ENCODE results near the gene UBIAD1. TPM values are rescaled to one million over a fixed set of nuclear protein-coding genes. Genes with fewer than 3 reads are reported as not detected.

UBIAD1 gene, protein sequence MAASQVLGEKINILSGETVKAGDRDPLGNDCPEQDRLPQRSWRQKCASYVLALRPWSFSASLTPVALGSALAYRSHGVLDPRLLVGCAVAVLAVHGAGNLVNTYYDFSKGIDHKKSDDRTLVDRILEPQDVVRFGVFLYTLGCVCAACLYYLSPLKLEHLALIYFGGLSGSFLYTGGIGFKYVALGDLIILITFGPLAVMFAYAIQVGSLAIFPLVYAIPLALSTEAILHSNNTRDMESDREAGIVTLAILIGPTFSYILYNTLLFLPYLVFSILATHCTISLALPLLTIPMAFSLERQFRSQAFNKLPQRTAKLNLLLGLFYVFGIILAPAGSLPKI
- polyA plus RNA-seq (2013, experiment 1 of 2) = 17.0 TPM
- 14.6 TPM for polyA plus RNA-seq (2013, experiment 2 of 2)

DNA sequence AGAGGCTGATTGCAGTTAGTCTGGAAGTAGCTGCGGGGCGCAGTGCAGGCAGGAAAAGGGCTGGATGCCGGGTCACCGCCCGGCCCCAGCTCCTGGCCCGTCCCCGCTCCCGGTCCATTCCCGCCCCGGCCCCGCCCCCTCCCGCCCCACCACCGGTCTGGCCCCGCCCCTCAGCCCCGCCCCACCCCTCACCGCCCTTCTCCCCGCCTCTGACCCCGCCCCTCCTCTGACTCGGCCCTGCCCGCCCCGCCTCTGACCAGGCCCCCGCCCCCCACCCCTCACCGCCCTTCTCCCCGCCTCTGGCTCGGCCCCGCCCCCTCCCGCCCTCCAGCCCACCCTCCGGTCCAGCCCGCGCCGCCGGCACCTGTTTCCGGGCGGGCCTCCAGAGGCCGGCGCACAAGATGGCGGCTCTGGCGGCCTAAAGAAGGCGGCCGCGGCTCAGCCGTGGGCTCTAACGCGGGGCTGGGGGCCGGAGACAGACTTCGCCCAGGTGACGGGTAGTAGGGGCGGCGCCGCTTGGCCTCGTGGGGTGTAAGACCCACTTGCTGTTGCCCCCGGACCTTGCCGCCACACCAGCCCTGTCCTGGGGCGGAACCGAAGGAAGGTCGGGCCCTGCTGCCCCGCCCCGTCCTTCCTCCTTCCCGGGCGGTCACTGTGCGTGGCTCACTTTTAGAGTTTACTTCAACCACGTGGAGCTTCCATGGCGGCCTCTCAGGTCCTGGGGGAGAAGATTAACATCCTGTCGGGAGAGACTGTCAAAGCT lies at the start of gene UBIAD1:
Gene UBIAD1, plus strand, starts transcription at position 367 of the 763 bp plus-strand sequence. Its CDS starts 334 bp downstream, at position 701.
- no peaks in the 10 kb centered on the region for H3K27me3 ChIP-seq (ENCODE audit: insufficient read depth, low read length)
- peak within 1 kb of the TSS; percentile 94 for H3K27ac ChIP-seq (ENCODE audit: low read depth, low read length)
- H3K9ac ChIP-seq (ENCODE audit: low read depth, low read length) = peak within 1 kb of the TSS; percentile 98
- peaks cover 9% of the 10 kb centered on the region for H3K4me1 ChIP-seq (ENCODE audit: insufficient read depth, low read length)
- WGBS = under 1% methylated on average over 42 of the region's 64 CpGs
- peaks cover 18% of the 10 kb centered on the region for H3K36me3 ChIP-seq (ENCODE audit: insufficient read depth, low read length)
- H3K9me3 ChIP-seq (ENCODE audit: insufficient read depth, low read depth, low read length) = no peaks in the 10 kb centered on the region
- peak within 1 kb of the TSS; percentile 99 for H3K4me3 ChIP-seq (ENCODE audit: low read length)

DNA sequence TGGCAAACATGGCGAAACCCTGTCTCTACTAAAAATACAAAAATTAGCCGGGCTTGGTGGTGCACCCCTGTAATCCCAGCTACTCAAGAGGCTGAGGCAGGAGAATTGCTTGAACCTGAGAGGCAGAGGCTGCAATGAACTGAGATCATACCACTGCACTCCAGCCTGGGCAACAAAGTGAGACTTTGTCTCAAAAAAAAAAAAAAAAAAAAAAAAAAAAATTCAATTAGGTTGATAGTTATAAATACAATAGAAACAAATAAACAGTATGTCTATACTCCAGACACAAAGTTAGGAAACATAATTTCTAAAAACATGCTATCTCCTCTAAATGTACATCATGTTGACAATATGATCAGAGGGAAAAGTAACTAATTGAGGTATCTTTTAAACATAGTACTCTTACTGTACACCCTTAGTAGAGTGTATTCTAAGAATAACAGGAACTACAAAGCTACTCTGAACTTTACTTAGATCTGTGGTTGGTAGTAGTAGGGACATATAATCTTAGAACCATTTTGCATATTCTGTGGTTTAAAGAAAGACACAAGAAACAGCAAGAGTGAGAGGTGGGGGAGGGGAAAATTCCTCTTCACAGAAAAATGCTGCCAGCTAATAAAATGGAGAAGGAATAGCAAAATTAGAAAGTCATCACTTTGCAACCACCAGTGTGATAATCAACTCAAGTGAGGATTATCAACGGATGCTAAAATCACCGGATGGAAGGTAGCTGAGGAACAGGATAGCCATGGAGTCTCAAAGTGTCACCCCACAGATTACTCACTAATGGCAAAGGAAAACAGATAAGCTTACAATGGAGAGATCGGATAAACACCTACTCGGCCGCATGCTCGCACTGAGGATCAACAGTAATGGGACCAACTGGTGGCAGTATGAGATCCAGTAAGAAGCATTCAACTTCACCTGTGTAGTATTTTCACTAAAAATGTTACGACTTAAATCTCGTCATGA lies 45.6 kb upstream of the UBIAD1 start:
- no peak overlapping the region for H3K27ac ChIP-seq (ENCODE audit: low read depth, low read length)
- H3K4me1 ChIP-seq (ENCODE audit: insufficient read depth, low read length) = no peaks in the 10 kb centered on the region

DNA sequence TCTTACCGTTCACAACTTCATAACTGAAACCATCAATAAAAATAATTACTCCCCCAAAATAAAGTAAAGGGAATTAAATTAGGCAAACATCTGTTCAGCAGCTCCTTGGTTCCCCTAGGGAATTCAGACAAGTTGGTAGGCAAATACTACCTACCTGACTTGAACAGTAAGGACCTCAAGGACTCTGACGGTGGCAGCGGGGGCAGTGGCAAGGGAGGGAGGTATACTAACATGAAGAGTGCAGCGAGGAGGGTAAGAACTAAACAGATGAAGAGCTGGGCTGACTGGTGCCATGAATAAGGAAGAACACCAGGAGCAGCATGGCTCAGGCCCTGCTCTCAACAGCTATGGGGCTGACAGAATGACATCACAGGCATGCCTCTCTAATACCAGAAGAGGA lies 43.8 kb upstream of the UBIAD1 start:
- no peaks in the 10 kb centered on the region for H3K27me3 ChIP-seq (ENCODE audit: insufficient read depth, low read length)
- no peaks in the 10 kb centered on the region for H3K9me3 ChIP-seq (ENCODE audit: insufficient read depth, low read depth, low read length)
- no peak overlapping the region for H3K27ac ChIP-seq (ENCODE audit: low read depth, low read length)
- H3K9ac ChIP-seq (ENCODE audit: low read depth, low read length) = no peak overlapping the region
- H3K4me3 ChIP-seq (ENCODE audit: low read length) = no peak overlapping the region
- no peaks in the 10 kb centered on the region for H3K4me1 ChIP-seq (ENCODE audit: insufficient read depth, low read length)
- WGBS = 94% methylated on average over 3 of the region's 4 CpGs
- H3K36me3 ChIP-seq (ENCODE audit: insufficient read depth, low read length) = peaks cover 96% of the 10 kb centered on the region

More for the DNA sequence above, 45.6 kb upstream of the UBIAD1 start:
- 94% methylated on average over 10 of the region's 10 CpGs for WGBS
- peaks cover 91% of the 10 kb centered on the region for H3K36me3 ChIP-seq (ENCODE audit: insufficient read depth, low read length)
- no peak overlapping the region for H3K9ac ChIP-seq (ENCODE audit: low read depth, low read length)
- H3K4me3 ChIP-seq (ENCODE audit: low read length) = no peak overlapping the region
- H3K27me3 ChIP-seq (ENCODE audit: insufficient read depth, low read length) = no peaks in the 10 kb centered on the region
- H3K9me3 ChIP-seq (ENCODE audit: insufficient read depth, low read depth, low read length) = no peaks in the 10 kb centered on the region

DNA sequence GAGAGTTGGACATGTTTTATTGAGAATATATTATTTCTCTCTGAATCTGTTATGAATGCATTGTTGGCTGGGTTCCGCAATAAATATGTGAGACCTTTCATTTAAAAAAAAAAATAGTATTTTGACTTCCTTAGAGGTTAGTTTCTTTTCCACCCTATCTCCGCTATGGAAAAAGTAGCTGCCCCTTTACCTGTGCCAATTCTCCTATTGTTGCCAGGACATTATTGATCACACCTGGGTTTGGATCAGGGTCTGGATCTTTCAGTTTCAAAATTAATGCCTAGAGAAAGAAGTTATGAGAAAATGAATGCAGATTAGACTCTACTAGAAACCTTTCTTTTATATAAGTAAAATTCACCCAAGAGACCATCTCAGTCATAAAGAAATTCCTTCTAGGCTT lies 39.8 kb upstream of the UBIAD1 start:
- H3K27ac ChIP-seq (ENCODE audit: low read depth, low read length) = no peak overlapping the region
- H3K4me3 ChIP-seq (ENCODE audit: low read length) = no peak overlapping the region
- H3K9ac ChIP-seq (ENCODE audit: low read depth, low read length) = no peak overlapping the region
- no peaks in the 10 kb centered on the region for H3K4me1 ChIP-seq (ENCODE audit: insufficient read depth, low read length)
- H3K27me3 ChIP-seq (ENCODE audit: insufficient read depth, low read length) = no peaks in the 10 kb centered on the region
- H3K9me3 ChIP-seq (ENCODE audit: insufficient read depth, low read depth, low read length) = no peaks in the 10 kb centered on the region
- WGBS = 100% methylated on average over 2 of the region's 2 CpGs
- peaks cover 99% of the 10 kb centered on the region for H3K36me3 ChIP-seq (ENCODE audit: insufficient read depth, low read length)

DNA sequence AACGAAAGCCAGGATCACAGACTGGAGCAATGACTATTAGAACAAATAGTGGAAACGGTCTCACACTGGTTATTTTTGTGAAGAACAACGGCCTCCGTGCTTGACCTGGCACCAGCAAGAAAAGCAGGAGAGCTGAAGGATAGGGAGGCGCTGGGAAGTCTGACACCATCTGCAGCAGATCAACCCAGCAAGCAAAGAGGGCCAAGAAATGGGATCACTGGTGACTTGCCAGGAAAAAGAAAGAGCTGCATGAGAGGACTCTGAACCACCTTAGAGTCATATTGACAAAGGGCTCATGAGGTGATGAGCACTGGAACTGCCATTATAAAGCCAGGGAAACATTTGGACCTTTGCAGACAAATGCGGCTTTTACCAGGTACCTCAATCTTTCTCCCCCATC lies 35.6 kb upstream of the UBIAD1 start:
- Histone ChIP-seq H3K9ac (ENCODE audit: low read depth, low read length) (no peak overlapping the region), H3K27ac (ENCODE audit: low read depth, low read length) (no peak overlapping the region), H3K36me3 (ENCODE audit: insufficient read depth, low read length) (peaks cover 93% of the 10 kb centered on the region), H3K4me1 (ENCODE audit: insufficient read depth, low read length) (no peaks in the 10 kb centered on the region), H3K9me3 (ENCODE audit: insufficient read depth, low read depth, low read length) (no peaks in the 10 kb centered on the region), H3K27me3 (ENCODE audit: insufficient read depth, low read length) (no peaks in the 10 kb centered on the region), H3K4me3 (ENCODE audit: low read length) (no peak overlapping the region)
- WGBS = 96% methylated on average over 6 of the region's 6 CpGs

DNA sequence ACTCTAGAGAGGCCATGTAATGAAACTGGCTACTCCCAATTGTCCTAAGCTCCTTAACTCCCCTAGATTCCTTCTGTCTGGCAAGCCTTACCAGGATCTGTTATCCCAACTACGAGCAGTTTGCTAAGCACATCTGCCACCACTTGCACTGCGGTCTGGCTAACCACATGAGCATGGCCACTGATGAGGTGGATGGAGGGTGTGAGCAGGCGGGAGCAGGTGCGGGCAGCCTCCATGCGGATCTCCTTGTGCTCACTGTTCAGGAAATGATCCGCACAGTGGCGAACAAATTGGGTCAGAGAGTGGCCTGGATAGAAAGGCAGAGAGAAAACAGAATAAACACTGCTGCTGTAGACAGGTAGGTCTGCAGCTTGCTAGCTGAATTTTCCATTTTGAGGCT lies 34.7 kb upstream of the UBIAD1 start:
- Histone ChIP-seq H3K36me3 (ENCODE audit: insufficient read depth, low read length) (peaks cover 93% of the 10 kb centered on the region), H3K9ac (ENCODE audit: low read depth, low read length) (no peak overlapping the region), H3K4me1 (ENCODE audit: insufficient read depth, low read length) (no peaks in the 10 kb centered on the region), H3K27ac (ENCODE audit: low read depth, low read length) (no peak overlapping the region), H3K9me3 (ENCODE audit: insufficient read depth, low read depth, low read length) (no peaks in the 10 kb centered on the region), H3K4me3 (ENCODE audit: low read length) (no peak overlapping the region), H3K27me3 (ENCODE audit: insufficient read depth, low read length) (no peaks in the 10 kb centered on the region)
- WGBS = 97% methylated on average over 7 of the region's 7 CpGs

DNA sequence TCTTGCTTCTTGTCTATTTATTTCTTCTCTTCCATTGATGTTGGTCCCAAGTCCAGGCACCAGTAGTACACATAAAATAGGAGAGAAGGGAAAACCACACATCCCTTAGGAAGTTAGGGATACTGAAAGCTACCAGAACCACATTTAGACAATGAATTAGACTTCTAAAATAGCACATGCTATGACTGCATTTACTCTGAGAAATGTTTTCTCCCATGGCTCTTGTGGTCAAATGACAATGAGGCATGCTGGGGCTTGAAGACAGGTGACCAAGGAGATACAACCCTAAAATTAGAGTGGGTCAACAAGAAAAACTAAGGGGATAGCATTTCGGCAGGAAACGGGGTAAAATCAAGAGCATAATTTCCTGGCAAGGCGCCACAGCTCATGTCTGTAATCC lies 27.8 kb upstream of the UBIAD1 start:
- no peaks in the 10 kb centered on the region for H3K27me3 ChIP-seq (ENCODE audit: insufficient read depth, low read length)
- H3K9ac ChIP-seq (ENCODE audit: low read depth, low read length) = no peak overlapping the region
- WGBS = 92% methylated on average over 3 of the region's 3 CpGs
- H3K9me3 ChIP-seq (ENCODE audit: insufficient read depth, low read depth, low read length) = no peaks in the 10 kb centered on the region; the same call in 1 of the 2 replicates
- no peak overlapping the region for H3K27ac ChIP-seq (ENCODE audit: low read depth, low read length)
- H3K4me3 ChIP-seq (ENCODE audit: low read length) = no peak overlapping the region
- H3K4me1 ChIP-seq (ENCODE audit: insufficient read depth, low read length) = no peaks in the 10 kb centered on the region
- peaks cover 73% of the 10 kb centered on the region for H3K36me3 ChIP-seq (ENCODE audit: insufficient read depth, low read length)

DNA sequence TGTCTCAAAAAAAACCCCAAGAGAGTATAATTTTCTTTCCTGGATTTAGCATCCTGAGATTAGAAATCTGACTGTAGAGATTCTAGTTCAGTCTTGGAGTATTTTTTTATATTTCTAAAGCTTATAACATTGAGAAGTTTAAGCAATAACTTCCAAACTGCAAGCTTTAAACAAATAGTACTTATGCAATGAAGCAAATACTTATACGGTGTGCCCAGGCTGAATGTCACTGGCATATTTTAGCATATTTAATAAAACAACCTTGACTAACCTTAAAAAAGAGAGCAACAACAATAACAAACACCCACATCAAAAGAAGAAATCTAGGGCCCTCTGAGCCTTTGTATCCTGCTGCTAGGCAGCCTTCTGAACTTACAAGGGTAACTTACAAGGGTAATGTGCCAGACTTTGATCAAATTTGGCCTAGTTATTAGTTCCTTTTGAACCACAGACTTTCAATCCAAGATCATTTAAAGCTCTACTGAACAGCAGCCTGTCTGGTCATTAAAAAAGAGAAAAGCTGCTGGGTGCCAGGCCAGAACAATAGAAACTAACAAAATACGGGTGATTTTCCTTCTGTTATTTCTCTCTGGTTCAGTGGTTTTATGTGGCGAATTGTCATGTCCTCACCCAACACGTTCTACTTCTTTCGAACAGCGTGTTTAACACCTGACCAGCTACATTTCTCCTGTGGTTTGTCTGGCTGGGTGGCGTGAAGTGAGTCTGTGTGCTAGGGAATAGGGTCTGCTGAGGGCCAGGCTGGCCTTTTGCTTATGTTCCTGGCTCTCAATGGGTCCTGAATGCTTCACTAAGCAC lies 26.9 kb upstream of the UBIAD1 start:
- Histone ChIP-seq H3K4me1 (ENCODE audit: insufficient read depth, low read length) (no peaks in the 10 kb centered on the region), H3K9ac (ENCODE audit: low read depth, low read length) (no peak overlapping the region), H3K27ac (ENCODE audit: low read depth, low read length) (no peak overlapping the region), H3K9me3 (ENCODE audit: insufficient read depth, low read depth, low read length) (peaks cover 5% of the 10 kb centered on the region; the same call in 1 of the 2 replicates), H3K4me3 (ENCODE audit: low read length) (no peak overlapping the region), H3K36me3 (ENCODE audit: insufficient read depth, low read length) (peaks cover 74% of the 10 kb centered on the region), H3K27me3 (ENCODE audit: insufficient read depth, low read length) (no peaks in the 10 kb centered on the region)
- WGBS = 99% methylated on average over 7 of the region's 7 CpGs

DNA sequence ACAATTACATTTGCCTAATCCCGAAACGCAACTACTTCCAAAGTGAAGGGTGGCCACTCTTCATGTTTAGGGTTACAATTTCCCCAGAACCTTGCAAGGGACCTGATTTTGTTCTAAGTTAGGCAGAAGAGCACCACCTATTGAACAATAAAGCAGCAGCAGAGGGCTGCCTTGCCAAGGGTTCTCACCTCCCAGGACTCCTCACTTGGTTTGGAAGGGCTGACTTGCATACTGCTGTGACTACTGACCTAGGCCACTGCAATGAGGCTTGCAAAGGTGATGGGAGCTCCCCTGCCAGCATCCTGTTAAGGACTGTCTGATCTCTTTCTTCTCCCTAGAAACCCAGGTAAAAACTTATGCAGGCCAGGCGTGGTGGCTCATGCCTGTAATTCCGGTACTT lies 24.8 kb upstream of the UBIAD1 start:
- no peak overlapping the region for H3K9ac ChIP-seq (ENCODE audit: low read depth, low read length)
- H3K4me1 ChIP-seq (ENCODE audit: insufficient read depth, low read length) = no peaks in the 10 kb centered on the region
- no peak overlapping the region for H3K27ac ChIP-seq (ENCODE audit: low read depth, low read length)
- peaks cover 9% of the 10 kb centered on the region; the same call in 1 of the 2 replicates for H3K9me3 ChIP-seq (ENCODE audit: insufficient read depth, low read depth, low read length)
- 97% methylated on average over 4 of the region's 4 CpGs for WGBS
- H3K4me3 ChIP-seq (ENCODE audit: low read length) = no peak overlapping the region
- H3K27me3 ChIP-seq (ENCODE audit: insufficient read depth, low read length) = no peaks in the 10 kb centered on the region
- peaks cover 79% of the 10 kb centered on the region for H3K36me3 ChIP-seq (ENCODE audit: insufficient read depth, low read length)

DNA sequence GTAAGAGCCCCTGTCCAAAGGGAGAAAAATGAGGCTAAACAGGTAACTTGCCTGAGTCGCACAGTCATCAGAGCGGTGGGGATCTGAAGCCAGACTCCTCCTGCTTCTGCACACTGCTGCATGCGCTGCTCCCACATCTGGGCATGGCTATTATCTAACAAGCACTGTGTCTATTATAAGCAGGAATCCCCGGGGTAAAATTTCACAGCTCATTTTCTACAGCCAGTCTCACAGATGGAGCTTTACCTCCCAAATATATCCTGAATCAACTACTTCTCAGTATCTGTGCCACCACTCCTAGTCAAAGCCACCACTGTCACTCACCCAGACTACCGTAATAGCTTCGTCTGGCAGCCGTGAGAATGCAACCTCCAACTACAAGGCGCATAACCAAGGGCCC lies 20.5 kb upstream of the UBIAD1 start:
- no peak overlapping the region for H3K9ac ChIP-seq (ENCODE audit: low read depth, low read length)
- H3K4me1 ChIP-seq (ENCODE audit: insufficient read depth, low read length) = no peaks in the 10 kb centered on the region
- peaks cover 82% of the 10 kb centered on the region for H3K36me3 ChIP-seq (ENCODE audit: insufficient read depth, low read length)
- 97% methylated on average over 8 of the region's 8 CpGs for WGBS
- H3K27ac ChIP-seq (ENCODE audit: low read depth, low read length) = no peak overlapping the region
- H3K27me3 ChIP-seq (ENCODE audit: insufficient read depth, low read length) = no peaks in the 10 kb centered on the region
- H3K9me3 ChIP-seq (ENCODE audit: insufficient read depth, low read depth, low read length) = peaks cover 9% of the 10 kb centered on the region; the same call in 1 of the 2 replicates
- no peak overlapping the region for H3K4me3 ChIP-seq (ENCODE audit: low read length)

All from HUES64 (cell line).